SK-N-SH (cell line): ENCODE measurements around the gene PRG2. TPM values are rescaled to one million over a fixed set of nuclear protein-coding genes. Genes with fewer than 3 reads are reported as not detected.

Experiments
- CTCF ChIA-PET: fragments of 300-600, 350-600 bp; formaldehyde crosslinking; extraction: SDS; loops from one replicate; lab custom pipeline; 2021; lab: Yijun Ruan, JAX
- POLR2A ChIA-PET: fragments of 350-600 bp; sonication (Branson Sonifier 250); formaldehyde crosslinking; extraction: SDS; loops from one replicate; lab custom pipeline; 2020; ENCODE audit warnings: antibody characterized with exemption, inconsistent platforms; lab: Yijun Ruan, JAX
- DNase-seq: peaks from one replicate; pipeline ENCODE4 v3.0.0; 2012
- H2AFZ ChIP-seq: fragments of 200-600 bp; sonication (generic); 2 replicates; pipeline ENCODE4 v1.8.1; 2016; ENCODE audit warnings: antibody characterized with exemption, mild to moderate bottlenecking, low read depth
- H3F3A ChIP-seq: fragments of 200-600 bp; sonication (generic); replicated peaks from 2 replicates; pipeline ENCODE3; 2016; ENCODE audit warnings: antibody characterized with exemption, mild to moderate bottlenecking; ENCODE audit not compliant: insufficient read depth
- H3K27ac ChIP-seq, 2 experiments: fragments of 200-500 bp in 1 of 2; fragments of 200-600 bp in 1 of 2; sonication (Bioruptor generic) in 1 of 2; sonication (generic), shearing (Covaris generic) in 1 of 2; 2 replicates each; pipeline versions ENCODE4 v1.5.1 to v1.6.1; 2014 to 2016; ENCODE audit warnings: low read depth in 2 of 2, inconsistent platforms in 1 of 2, low read length in 1 of 2, mild to moderate bottlenecking in 1 of 2, mixed read lengths in 1 of 2
- H3K27me3 ChIP-seq: fragments of 200-600 bp; sonication (generic), shearing (Covaris generic); 2 replicates; pipeline ENCODE4 v1.6.1; 2016; ENCODE audit warnings: mixed run types; ENCODE audit not compliant: insufficient read depth
- H3K36me3 ChIP-seq, 2 experiments: fragments of 200-500 bp in 1 of 2; fragments of 200-600 bp in 1 of 2; sonication (Bioruptor generic) in 1 of 2; sonication (generic) in 1 of 2; replicated peaks in 1 of 2; 2 replicates each; pipeline versions ENCODE3 to v1.5.1; 2014 to 2016; ENCODE audit warnings: low read length in 1 of 2, mild to moderate bottlenecking in 1 of 2; ENCODE audit not compliant: insufficient read depth in 2 of 2, control insufficient read depth in 1 of 2
- H3K4me1 ChIP-seq, 2 experiments: fragments of 200-500 bp in 1 of 2; fragments of 200-600 bp in 1 of 2; sonication (Bioruptor generic) in 1 of 2; sonication (generic), shearing (Covaris generic) in 1 of 2; 2 replicates each; pipeline versions ENCODE4 v1.5.1 to v1.6.1; 2014 to 2016; ENCODE audit warnings: low read depth in 1 of 2, low read length in 1 of 2, mixed run types in 1 of 2; ENCODE audit not compliant: insufficient read depth in 2 of 2, control insufficient read depth in 1 of 2
- H3K4me2 ChIP-seq: fragments of 200-600 bp; sonication (generic), shearing (Covaris generic); 2 replicates; pipeline ENCODE4 v1.6.1; 2017; ENCODE audit warnings: mixed run types
- H3K4me3 ChIP-seq, 2 experiments: fragments of 200-500 bp in 1 of 2; fragments of 200-600 bp in 1 of 2; sonication (Bioruptor generic) in 1 of 2; sonication (generic), shearing (Covaris generic) in 1 of 2; 2 replicates each; pipeline versions ENCODE4 v1.5.1 to v1.8.1; 2014 to 2016; ENCODE audit warnings: low read depth in 2 of 2, inconsistent platforms in 1 of 2, low read length in 1 of 2, mild to moderate bottlenecking in 1 of 2, mixed read lengths in 1 of 2, moderate library complexity in 1 of 2
- H3K79me2 ChIP-seq: fragments of 200-600 bp; sonication (generic); 2 replicates; pipeline ENCODE4 v1.8.1; 2017; ENCODE audit warnings: mild to moderate bottlenecking; ENCODE audit not compliant: insufficient read depth
- H3K9ac ChIP-seq: fragments of 200-600 bp; sonication (generic); 2 replicates; pipeline ENCODE4 v1.6.1; 2017; ENCODE audit warnings: mixed run types
- H3K9me2 ChIP-seq: fragments of 200-600 bp; sonication (generic); 2 replicates; pipeline ENCODE4 v1.6.1; 2017; ENCODE audit warnings: mixed run types
- H3K9me3 ChIP-seq: fragments of 200-600 bp; sonication (generic); 2 replicates; pipeline ENCODE4 v1.6.1; 2017; ENCODE audit warnings: mixed run types, mild to moderate bottlenecking, moderate library complexity
- H4K20me1 ChIP-seq: fragments of 200-600 bp; sonication (generic); 2 replicates; pipeline ENCODE4 v1.6.1; 2017; ENCODE audit warnings: mild to moderate bottlenecking, mixed run types; ENCODE audit not compliant: insufficient read depth
- EP300 ChIP-seq, 2 experiments: IDR thresholded peaks; 2 replicates each; pipeline versions ENCODE4 v1.4.0 to v1.6.1; 2012; ENCODE audit warnings: borderline replicate concordance in 1 of 2, low read depth in 1 of 2, low read length in 1 of 2
- FOSL2 ChIP-seq: IDR thresholded peaks from 2 replicates; pipeline ENCODE4 v1.4.0; 2012; ENCODE audit warnings: low read depth, mild to moderate bottlenecking, moderate library complexity, borderline replicate concordance
- FOXJ3 ChIP-seq: sonication (generic); formaldehyde crosslinking; IDR thresholded peaks from 2 replicates; pipeline ENCODE4 v1.5.1; 2020; ENCODE audit warnings: mild to moderate bottlenecking, missing genetic modification reagents
- JUND ChIP-seq: IDR thresholded peaks from 2 replicates; pipeline ENCODE4 v1.4.0; 2012
- NFIC ChIP-seq: IDR thresholded peaks from 2 replicates; pipeline ENCODE4 v1.4.0; 2012; ENCODE audit warnings: borderline replicate concordance
- NRF1 ChIP-seq: IDR thresholded peaks from 2 replicates; pipeline ENCODE4 v1.6.1; 2012; ENCODE audit warnings: low read depth, mild to moderate bottlenecking, low read length
- PBX3 ChIP-seq: IDR thresholded peaks from 2 replicates; pipeline ENCODE4; 2012
- RAD21 ChIP-seq: IDR thresholded peaks from 2 replicates; pipeline ENCODE4 v1.6.1; 2012; ENCODE audit warnings: mild to moderate bottlenecking, low read length
- RXRA ChIP-seq: IDR thresholded peaks from 2 replicates; pipeline ENCODE4 v1.4.0; 2012; ENCODE audit warnings: low read depth, mild to moderate bottlenecking, borderline replicate concordance
- SMC3 ChIP-seq: IDR thresholded peaks from 2 replicates; pipeline ENCODE4 v1.6.1; 2012; ENCODE audit warnings: low read depth, low read length, improper control_type of control experiment
- TAF1 ChIP-seq: IDR thresholded peaks from 2 replicates; pipeline ENCODE4 v1.6.1; 2012; ENCODE audit warnings: low read depth, mild to moderate bottlenecking, low read length, moderate library complexity, borderline replicate concordance
- TCF12 ChIP-seq: IDR thresholded peaks from 2 replicates; pipeline ENCODE4 v1.4.0; 2012
- TEAD4 ChIP-seq: IDR thresholded peaks from 2 replicates; pipeline ENCODE4 v1.4.0; 2012; ENCODE audit warnings: mild to moderate bottlenecking, borderline replicate concordance; ENCODE audit not compliant: insufficient read depth
- ZBTB33 ChIP-seq: IDR thresholded peaks from 2 replicates; pipeline ENCODE4 v1.4.0; 2012; ENCODE audit warnings: low read depth, borderline replicate concordance
- WGBS: methylation state at CpG from one replicate; pipeline ENCODE4 v1.1.6; 2017; ENCODE audit warnings: low lambda C conversion rate; 5-methylcytosine and 5-hydroxymethylcytosine counted together
- polyA plus RNA-seq, 3 experiments: library from polyadenylated mRNA; depleted of rRNA; stranded (reverse); fragments of >200 nt; gene quantifications; 2 replicates each; pipeline ENCODE4 v1.2.3, GENCODE V29; 2012
- TF ChIP-seq, protein P1 (sequence below): IDR thresholded peaks from 2 replicates; pipeline ENCODE4 v1.4.0; 2012; ENCODE audit warnings: low read depth, borderline replicate concordance
- TF ChIP-seq, protein P2 (sequence below): IDR thresholded peaks from 2 replicates; pipeline ENCODE4 v1.4.0; 2012; ENCODE audit warnings: low read depth

The PRG2 gene
- polyA plus RNA-seq, 1 of the 3 experiments (the other 2 are of a cell fraction) = not detected

GRCh38 chr11:57397394-57397990 lies 7.0 kb upstream of the PRG2 start:
- Histone ChIP-seq H3K4me3 (no peak overlapping the region), H3K27me3 (peaks cover 22% of the 10 kb centered on the region; the same call in 1 of the 2 replicates), H3K9me3 (no peaks in the 10 kb centered on the region), H2AFZ (no peak overlapping the region), H3F3A (no peaks in the 10 kb centered on the region), H3K4me1 (no peaks in the 10 kb centered on the region), H3K9me2 (no peaks in the 10 kb centered on the region), H4K20me1 (no peaks in the 10 kb centered on the region), H3K4me2 (no peak overlapping the region), H3K27ac (no peak overlapping the region), H3K79me2 (no peaks in the 10 kb centered on the region), H3K36me3 (no peaks in the 10 kb centered on the region), H3K9ac (no peak overlapping the region)
- TF ChIP-seq FOXJ3 (CRISPR knock-in tag) = no peak
- no peak for TF ChIP-seq NFIC
- no peak for TF ChIP-seq SMC3
- no peak for TF ChIP-seq EP300 (IDR thresholded peaks at IDR 0.05; ENCODE audit: borderline replicate concordance in 1 of 2, low read depth in 1 of 2, low read length in 1 of 2)
- TF ChIP-seq RAD21 = no peak
- no peak for TF ChIP-seq NRF1
- POLR2A ChIA-PET = no interaction called here
- CTCF ChIA-PET = interaction anchor here (1.3 to 1.5 kb wide), 2 partner anchors 20 to 21 kb away, joined by 3 read pairs; no protein-coding TSS in a partner anchor
- 34% methylated on average over 4 of the region's 4 CpGs for WGBS
- DNase-seq = no peak

DNA sequence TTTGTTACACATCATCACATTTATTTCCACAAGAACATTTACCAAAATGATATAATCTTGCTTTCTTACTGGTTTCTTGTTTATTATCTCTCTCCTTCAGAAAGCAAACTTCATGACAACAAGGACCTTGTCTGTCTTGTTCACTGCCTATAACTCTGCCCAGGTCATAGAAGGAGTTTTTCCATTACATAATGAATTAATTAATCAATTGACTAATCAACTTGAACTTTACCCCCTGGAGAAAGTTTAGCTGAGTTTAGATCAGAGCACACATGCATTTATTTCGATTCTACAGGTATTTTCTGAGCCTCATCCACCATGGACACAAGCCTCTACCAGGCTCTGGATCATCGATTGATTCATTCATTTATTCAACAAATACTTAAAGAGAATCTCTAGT lies 6.3 kb upstream of the PRG2 start:
- Histone ChIP-seq H3K27me3 (peaks cover 22% of the 10 kb centered on the region; the same call in 1 of the 2 replicates), H2AFZ (no peak overlapping the region), H3K27ac (no peak overlapping the region), H3K9ac (no peak overlapping the region), H3K9me2 (no peaks in the 10 kb centered on the region), H3K4me2 (no peak overlapping the region), H3K79me2 (no peaks in the 10 kb centered on the region), H3K9me3 (no peaks in the 10 kb centered on the region), H3K4me3 (no peak overlapping the region), H3K36me3 (no peaks in the 10 kb centered on the region), H3F3A (no peaks in the 10 kb centered on the region), H3K4me1 (no peaks in the 10 kb centered on the region; a peak in 1 of 4 replicates), H4K20me1 (no peaks in the 10 kb centered on the region)
- ChIA-PET CTCF (interaction anchor here (1.3 to 1.5 kb wide), 2 partner anchors 14 to 20 kb away, joined by 3 read pairs; no protein-coding TSS in a partner anchor), POLR2A (no interaction called here)
- 10% methylated on average over 2 of the region's 2 CpGs for WGBS
- no peak for TF ChIP-seq TEAD4
- TF ChIP-seq SMC3 = no peak
- no peak for TF ChIP-seq JUND
- DNase-seq = no peak

DNA sequence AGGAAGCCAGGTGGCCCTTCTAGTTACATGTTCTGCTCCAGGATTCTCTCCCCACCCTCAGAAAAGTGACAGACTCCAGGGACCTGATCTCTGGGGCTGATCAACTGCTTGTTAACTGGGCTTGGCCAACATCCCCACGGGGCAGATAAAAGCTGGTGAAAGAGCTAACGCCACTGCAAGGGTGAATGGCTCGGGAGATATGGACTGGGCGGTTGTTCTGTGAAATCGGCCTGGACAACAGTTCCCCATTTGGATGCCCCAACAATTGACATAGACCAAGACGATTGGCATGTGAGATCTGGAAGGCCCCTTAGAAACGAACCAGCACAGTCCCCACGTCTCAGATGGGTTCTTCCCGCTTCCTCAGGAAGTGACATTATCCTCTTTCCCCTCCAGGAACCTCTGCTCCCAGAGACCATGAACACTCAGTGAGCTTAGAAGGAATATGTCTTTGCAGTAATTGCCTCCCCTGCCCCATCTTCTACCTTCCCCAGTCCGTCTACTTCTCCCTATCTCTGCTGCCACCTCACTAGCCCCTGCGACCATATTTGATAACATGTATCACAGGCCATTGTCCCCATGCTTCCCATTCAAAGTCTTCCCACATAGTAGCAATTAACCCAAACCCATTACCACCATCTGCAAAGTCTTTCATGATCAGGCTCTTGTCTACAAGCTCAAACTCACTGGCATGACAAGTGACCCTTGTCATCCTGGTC lies 5.6 kb upstream of the PRG2 start:
- Histone ChIP-seq H3K9me2 (no peaks in the 10 kb centered on the region), H3K4me2 (no peak overlapping the region), H4K20me1 (no peaks in the 10 kb centered on the region), H3K4me3 (no peak overlapping the region), H3K9me3 (no peaks in the 10 kb centered on the region), H2AFZ (no peak overlapping the region), H3K9ac (no peak overlapping the region), H3K36me3 (no peaks in the 10 kb centered on the region), H3F3A (no peaks in the 10 kb centered on the region), H3K79me2 (no peaks in the 10 kb centered on the region), H3K4me1 (no peaks in the 10 kb centered on the region; a peak in 1 of 4 replicates), H3K27ac (no peak overlapping the region), H3K27me3 (peaks cover 22% of the 10 kb centered on the region; the same call in 1 of the 2 replicates)
- POLR2A ChIA-PET = no interaction called here
- CTCF ChIA-PET = interaction anchor here (1.3 to 1.5 kb wide), 2 partner anchors 14 to 19 kb away, joined by 3 read pairs; no protein-coding TSS in a partner anchor
- DNase-seq = no peak
- 33% methylated on average over 11 of the region's 11 CpGs for WGBS
- TF ChIP-seq, protein P1, sequence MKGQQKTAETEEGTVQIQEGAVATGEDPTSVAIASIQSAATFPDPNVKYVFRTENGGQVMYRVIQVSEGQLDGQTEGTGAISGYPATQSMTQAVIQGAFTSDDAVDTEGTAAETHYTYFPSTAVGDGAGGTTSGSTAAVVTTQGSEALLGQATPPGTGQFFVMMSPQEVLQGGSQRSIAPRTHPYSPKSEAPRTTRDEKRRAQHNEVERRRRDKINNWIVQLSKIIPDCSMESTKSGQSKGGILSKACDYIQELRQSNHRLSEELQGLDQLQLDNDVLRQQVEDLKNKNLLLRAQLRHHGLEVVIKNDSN = no peak
- TF ChIP-seq TAF1 (no peak), RXRA (no peak), PBX3 (no peak), JUND (no peak), FOSL2 (no peak), ZBTB33 (no peak), TCF12 (no peak)
- TF ChIP-seq, protein P2, sequence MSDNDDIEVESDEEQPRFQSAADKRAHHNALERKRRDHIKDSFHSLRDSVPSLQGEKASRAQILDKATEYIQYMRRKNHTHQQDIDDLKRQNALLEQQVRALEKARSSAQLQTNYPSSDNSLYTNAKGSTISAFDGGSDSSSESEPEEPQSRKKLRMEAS = no peak
